Activated effector memory CD4-positive, alpha-beta T cell treated with Interleukin-2 at 50 U/mL for 16 hours (primary cell): ENCODE measurements around the gene LRRC4C.
"Not testable (repeated sequence)": the region's sequence is repeated elsewhere in the genome, so short reads cannot be mapped to it uniquely, and the experiment has no call there.

Source experiments
- DNase-seq: peaks from one replicate; pipeline ENCODE4 v3.0.0-alpha.2; 2020

LRRC4C gene

DNA sequence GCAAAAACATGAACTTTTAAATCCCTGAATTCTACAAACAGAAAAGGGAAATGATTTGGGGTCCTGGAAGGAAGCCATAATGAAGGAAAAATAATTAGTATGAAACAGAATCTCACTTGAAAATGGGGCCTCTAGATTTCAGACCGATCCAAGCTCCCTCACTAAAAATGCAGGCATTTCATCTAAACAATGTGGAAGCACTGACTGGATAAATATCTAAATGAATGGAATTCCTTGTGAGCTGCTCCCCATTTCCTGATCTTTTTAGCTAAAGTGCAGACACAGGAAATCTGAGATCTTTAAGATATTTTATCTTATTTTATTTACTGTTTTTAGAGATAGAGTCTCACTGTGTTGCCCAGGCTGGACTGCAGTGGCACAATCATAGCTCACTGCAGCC lies 1255.8 kb downstream of the LRRC4C start:
- DNase-seq = no peak

DNA sequence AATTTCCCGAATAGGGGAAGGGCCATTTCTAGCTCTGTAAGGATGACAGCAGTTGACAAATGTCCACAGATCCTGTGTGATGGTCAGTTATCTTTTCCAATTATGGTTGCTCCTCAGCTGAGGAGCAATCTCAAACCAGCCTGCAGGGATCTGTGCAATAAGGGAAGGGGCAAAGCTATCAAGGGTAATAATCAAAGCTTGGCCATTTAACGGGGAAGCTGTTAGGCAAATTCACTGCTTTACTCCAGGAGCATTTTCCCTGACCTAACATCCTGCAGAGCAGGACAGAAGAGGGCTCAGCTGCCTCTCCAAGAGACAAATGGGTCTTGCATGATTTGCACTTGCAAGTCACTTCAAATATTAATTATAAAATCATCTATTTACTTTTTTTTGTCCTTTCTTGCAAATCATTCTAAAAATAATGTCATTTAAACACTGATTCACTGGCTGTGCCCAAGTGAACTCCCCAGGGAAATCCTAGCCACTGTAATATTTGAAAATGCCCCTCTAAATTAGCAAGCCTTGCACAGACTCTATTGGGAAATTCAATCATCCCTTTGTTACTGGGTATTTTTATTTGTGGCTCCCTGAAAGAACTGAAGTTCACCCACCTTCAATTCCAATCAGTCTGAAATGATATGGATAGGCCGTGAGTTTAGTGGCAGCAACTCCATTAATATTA lies 1256.7 kb downstream of the LRRC4C start:
- no peak for DNase-seq

DNA sequence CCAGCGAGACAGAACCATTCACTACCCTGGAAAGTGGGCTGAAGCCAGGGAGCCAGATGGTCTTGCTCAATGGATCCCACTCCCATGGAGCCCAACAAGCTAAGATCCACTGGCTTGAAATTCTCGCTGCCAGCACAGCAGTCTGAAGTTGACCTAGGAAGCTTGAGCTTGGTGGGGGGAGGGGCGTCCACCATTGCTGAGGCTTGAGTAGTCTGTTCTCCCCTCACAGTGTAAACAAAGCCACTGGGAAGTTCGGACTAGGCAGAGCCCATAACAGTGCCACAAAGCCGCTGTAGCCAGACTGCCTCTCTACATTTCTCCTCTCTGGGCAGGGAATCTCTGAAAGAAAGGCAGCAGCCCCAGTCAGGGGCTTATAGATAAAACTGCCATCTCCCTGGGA lies 1266.9 kb downstream of the LRRC4C start:
- DNase-seq = not testable (repeated sequence)

DNA sequence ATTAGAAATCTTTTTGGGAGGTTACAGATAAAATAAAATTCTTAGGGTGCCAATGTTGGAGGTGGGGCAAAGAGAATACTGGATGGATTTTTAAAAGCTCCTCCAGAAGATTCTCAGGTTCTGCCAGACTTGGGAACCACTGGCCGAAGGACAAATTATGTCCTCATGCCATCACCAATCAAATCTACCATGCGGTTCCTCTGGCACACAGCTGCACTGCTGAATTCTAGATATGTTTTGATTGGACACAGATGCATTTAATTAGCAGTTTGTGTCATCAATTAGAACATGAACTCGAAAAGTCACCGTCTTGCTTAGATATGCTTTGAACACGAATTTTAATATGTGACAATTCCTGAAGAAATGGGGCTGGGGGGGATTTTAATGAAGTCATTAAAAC lies 1269.2 kb downstream of the LRRC4C start:
- no peak for DNase-seq

DNA sequence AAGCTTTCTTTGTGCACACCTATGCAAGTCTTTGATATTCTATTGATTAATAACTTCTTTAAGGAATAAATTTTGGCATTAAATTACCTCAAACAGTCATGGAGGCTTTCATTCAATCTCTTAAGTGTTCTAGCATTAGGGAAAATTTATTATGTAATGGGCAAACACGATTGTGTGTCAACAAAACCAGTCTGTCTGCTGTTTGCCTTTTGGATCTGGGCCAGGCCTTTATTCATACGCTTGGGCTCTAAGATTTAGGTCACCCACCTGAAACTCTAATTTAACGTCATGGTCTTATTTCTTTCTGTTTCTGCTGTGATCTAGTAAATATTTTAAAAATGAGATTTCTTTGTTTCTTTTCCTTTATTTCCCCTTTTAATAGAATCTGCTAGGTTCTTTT lies 1270.6 kb downstream of the LRRC4C start:
- DNase-seq = no peak

DNA sequence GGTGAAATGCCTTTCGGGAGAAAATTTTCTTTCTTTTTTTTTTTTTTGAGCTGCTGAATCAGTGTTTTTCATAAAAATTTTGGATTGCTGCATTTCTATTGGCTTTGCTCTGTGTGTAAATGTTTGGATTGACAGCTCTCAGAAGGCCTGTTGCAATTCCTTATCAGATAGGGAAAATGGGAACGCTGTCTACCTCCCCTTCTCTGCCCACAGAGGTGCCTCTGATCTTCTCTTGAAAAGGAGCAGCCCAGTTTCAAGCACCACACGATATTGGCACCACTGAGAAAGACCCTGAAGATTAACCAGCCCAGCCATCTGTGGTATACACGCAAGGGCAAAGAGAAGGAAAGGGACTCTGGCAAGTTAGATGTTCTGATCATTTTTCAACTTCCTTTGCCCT lies 1272.2 kb downstream of the LRRC4C start:
- no peak for DNase-seq

DNA sequence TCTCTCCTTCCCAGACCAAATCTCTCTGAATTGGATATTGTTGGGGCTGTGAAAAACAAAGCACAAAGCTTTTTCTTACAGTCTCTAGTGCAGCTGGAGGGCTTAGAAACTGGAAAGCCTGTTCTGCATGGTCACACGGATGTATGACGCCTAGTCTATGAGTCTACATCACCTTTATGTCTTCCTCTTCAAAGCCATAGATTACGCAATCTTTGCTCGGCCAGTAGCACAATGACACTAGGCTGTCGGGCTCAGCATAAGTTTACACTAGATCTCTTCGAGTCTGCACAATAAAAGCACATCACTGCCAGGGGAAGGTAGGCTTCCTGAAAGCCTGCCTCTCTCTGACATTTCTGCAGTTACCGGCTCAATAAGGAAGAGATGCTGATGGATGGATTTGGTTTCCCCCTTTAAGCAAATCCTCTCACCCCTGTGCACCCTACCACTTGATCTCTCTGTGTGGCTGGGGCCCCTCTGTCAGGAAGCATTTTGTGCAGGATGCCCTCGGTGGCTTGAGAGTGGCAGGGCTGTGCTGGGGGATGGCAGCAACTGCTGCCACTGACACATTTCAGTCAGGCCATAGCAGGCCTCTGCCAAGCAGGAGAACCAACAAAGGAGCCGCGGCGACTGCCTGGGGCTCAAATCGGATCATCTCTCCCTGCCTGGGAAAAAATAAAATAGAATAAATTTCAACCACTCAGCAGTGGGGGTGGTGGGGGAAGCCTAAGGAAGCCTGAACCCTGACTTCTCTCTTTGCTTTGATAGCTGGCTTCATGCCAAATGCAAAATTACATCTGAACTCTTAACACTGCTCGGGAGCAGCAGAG lies 1272.8 kb downstream of the LRRC4C start:
- no peak for DNase-seq

DNA sequence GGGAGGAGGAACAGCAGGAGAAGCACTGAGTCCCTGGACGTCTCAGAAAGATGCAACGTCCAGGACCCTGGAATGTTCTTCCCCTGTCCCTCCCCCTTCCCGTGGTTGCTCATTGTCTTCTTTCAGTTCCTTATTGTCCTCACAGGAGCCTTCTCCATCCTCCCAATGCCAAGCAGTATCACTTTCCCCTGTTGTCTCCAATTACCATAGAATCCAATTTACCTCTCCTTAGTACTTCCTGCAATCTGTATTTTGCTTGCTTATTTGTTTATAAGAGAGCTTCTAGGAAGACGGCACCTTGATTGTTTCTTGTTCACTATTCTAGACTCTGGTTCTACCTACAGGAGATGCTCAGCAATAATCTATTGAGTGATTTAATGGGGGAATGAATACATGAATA lies 1273.7 kb downstream of the LRRC4C start:
- no peak for DNase-seq

DNA sequence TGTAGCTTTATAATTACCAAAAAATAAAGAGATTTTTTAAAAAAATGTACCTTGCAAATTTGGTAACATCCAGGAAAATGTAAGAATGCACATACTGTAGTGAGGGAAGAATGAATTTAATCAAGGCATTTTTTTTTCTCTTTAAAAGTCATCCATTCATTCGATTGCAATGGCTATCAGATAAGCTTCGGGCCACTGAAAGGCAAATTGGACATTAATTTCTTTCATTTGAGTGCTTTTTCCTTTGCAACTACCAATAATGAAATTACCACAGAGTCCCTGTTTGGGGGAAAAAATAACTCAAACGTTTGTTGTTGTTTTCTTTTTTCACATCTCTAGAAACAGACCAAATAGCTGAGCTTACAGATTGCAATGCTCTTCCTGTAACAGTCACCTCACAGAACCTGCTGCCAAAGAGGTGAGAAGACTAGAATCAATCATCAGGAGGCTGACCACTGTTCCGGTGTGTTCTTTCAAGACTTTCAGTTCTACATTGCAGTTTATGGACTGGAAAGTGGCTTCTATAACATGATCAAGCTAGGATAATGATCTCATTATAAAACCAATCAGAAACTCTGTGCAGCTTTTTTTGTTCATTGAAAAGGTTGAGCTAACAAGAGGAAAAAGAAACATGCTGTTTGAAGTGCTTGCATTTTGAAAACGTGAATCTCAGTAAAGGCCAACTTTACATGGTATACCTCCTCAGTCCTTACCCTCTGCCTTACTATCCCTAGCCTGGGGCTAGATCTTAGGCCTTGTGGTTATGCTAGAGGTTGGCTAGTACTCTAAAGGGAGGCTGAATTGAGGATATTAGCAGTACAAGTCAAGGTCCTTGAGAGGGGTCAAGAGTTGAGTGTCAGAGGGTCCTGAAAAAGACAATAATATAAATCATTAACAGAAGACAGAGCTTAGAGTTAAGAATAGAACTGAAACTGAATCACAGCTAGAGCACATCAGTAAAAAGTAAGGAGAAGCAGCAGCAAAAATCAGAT lies 1276.1 kb downstream of the LRRC4C start:
- no peak for DNase-seq

DNA sequence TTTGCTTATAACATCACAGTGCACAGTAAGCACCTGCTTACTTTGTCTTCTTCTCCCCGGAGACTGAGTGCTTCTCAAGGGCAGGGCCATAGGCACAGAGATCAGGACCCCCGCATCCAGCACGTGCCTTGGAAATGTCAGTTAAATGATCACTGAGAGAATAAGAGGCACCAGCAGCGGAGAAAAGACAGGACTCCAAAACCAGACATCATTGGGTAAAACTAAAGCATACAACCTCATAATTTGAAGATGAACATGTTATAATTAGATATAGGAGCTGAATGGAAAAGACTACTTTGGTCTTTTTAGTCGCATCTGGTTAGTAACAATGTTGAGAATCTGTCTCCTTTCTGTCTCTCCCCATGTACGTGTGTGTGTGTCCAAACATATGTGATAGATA lies 1279.9 kb downstream of the LRRC4C start:
- no peak for DNase-seq

DNA sequence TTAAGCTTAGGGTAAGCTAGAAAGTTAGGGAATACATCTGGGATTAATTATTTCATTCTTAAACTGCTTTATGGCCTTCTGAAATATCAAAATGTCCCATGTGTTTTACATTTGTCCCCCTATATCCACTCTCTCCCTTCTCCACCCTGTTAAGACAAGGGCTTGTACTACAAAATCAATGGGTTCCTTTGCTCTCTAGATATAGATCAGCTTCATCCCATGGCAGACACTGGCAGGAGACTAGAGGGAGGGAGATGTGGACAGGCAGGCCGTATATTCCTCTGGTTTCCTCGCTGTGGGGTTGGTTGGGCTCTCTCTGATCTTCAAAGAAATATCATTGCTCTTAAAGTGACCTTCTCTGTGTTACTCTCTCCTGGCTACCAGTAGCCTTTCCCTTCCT lies 1281.0 kb downstream of the LRRC4C start:
- DNase-seq = no peak

DNA sequence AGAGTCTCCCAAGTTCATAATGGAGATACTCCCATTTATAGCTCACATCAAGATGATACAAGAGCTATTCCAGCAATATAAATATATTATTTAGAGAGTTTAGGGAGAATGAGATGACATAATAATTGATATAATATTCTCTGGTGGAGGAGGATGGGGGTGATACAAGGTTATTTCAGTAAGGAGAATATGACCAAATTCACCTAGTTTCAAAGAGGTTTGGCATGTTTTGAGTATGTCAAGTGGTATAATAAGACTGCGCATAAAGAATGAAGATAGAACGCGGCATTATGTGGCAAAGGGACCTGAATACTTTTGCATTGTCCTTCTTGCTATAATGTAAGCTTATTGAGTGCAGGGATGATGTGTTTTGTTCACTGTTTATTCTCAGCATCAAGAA lies 1283.5 kb downstream of the LRRC4C start:
- DNase-seq = no peak

DNA sequence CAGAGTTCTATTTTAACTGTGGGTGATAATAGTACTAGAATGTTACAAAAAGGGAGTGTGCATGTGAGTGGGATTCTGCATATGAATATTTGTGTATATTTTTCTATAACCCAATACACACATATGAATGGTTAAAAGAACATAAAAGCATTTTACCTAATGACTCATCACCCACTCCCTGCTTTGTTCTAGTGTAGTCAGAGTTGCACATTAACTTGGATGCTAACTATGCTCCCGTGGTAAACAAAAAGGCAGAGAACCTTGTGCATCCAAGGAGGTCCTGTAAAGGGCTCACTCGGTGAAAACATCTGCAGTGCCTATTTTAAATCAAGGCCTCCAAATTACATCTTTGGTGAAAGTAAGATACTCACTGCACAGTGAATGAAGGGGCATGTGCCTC lies 1289.4 kb downstream of the LRRC4C start:
- DNase-seq = no peak

DNA sequence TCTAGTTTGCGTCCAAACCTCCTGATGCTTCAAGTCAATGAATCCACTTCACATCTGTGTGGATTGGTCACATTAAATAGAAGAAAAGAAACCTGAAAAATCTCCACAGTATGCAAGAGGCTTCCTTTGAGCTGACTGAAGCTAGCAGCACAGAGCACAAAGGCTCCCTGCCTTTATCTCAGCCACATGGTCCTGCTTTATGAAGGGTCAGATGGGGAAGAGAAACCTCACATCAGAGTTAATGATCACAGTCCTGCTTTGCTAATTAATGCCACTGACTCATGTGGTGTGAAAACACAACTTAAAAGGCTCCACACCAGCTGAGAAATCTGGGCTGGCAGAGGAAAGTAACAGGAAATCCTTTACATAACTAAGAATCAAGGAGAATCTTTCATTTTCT lies 1291.0 kb downstream of the LRRC4C start:
- DNase-seq = no peak

DNA sequence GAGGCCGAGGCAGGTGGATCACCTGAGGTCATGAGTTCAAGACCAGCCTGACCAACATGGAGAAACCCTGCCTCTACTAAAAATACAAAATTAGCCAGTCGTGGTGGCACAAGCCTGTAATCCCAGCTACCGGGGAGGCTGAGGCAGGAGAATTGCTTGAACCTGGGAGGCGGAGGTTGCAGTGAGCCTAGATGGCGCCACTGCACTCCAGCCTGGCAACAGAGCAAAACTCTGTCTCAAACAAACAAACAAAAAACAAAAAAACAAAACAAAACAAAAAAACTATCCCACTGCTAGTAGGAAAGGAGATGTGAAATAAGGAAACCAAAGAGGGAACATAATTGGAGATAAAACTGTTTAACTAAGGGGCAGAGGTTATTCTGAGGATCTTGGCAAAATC lies 1291.6 kb downstream of the LRRC4C start:
- not testable (repeated sequence) for DNase-seq

DNA sequence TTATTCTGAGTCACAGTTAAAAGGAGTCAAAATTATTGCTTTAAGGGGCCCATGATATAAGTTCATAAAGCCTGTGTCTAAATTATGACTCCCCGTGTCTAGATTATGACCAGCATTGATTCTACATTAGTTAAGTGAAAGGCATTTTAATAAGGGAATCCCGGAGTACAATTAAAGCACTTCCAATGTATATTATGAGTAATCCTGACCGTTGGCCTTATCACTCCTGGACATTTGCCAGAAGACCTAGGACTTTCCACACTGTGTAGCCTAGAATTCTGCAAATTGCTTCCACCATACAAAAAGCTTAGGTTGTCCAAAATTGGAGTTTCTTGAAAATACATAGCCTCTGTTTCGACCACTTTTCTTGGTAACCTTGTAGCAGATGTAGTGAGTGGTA lies 1292.6 kb downstream of the LRRC4C start:
- no peak for DNase-seq

DNA sequence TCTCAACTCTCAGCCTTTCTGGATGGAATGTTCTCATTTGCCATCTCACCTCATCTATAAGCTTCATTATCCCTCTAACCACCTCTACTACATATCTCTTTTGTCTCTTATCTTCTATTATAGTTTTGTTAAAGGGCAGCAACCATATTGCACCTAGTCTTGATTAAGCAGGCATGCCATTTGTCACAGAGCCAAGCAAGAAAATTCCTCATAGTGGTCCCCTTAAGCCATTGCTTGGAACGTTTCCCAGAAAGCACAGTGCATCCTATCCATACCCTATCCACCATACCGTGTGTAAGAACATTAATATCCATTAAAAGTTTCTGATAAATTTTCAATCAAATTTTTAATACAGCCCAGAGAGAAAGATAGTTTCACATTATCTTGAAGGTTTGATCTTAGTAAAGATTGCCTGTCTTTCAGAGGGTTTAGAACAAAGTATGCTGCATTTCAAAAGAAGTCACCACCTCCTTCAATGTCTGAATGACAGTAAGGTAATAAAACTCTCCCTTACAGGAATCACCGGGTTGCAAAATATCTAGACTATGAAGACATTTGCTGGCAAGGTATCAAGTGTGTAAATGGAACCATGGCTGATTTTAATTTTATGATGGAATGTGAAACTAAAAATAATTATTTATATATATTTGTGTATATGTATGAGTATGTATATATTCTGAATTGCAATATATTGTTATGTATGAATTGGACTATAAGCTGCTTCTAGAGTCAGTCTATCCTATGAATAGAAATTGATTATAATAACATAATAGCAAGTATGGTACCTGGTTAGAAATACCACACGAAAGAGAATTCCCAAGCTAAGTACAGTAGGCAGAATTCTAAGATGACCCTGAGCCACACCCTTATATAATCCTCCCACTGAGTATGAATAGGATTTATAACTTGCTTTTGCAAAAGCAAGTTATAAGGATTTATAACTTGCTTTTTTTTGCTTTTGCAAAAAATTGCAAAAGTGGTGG lies 1296.3 kb downstream of the LRRC4C start:
- DNase-seq = no peak

DNA sequence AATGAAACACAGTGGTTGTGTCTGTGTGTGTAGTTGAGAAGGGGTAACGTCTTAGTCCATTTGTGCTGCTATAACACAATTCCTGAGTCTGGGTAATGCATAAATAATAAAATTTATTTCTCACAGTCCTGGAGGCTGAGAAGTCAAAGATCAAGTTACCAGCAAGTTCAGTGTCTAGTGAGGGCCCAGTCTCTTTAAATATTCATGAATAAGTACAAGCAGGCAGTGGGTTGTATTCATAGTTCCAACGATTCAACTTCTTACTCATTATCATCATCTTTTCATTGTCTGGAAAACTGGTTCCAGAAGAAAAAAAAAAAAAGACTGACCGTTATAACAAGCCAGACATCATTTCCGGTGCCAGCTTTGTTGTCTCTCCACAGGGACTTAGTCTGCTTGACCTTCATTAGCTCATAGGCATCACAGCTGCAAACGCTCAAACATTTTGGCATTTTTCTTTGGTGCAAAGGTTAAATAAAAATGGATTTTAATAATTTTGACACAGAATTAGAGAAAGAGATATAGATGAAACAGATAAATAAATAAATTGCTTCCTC lies 1297.5 kb downstream of the LRRC4C start:
- DNase-seq = no peak

DNA sequence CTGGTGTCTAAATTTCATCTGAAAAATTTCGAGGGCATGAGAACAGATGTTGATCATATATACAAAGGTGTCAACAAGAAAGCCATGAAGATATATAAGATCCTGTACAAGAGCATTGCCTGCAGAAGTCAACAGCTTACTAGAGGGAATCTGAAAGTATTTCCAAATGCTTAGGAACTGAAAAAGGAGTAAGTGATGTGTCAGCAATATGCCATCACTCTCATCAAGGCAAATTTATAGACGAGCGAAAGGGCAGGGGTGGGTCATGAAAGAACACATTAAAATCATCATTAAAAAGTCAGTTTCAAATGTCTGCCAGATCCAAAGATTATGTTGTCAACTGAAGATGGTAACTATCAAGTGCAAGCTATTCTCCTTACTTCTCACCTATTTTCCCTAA lies 1299.0 kb downstream of the LRRC4C start:
- no peak for DNase-seq

DNA sequence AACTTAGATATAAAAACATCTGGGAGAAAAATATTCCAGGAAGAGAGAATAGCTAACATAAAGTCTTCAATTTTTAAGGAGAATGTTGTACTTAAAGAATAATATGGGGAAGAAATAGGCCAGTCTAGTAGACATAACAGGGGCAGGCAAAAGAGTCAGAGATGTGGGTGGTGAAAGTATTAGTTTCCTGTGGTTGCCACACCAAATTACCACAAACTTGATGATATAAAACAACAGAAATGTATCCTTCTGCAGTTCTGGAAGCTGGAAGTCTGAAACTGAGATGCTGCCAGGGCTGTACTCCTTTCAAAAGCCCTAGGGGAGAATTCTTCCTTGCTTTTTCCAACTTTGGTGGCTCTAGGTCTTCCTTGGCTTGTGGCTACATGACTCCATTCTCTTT lies 1309.7 kb downstream of the LRRC4C start:
- no peak for DNase-seq

DNA sequence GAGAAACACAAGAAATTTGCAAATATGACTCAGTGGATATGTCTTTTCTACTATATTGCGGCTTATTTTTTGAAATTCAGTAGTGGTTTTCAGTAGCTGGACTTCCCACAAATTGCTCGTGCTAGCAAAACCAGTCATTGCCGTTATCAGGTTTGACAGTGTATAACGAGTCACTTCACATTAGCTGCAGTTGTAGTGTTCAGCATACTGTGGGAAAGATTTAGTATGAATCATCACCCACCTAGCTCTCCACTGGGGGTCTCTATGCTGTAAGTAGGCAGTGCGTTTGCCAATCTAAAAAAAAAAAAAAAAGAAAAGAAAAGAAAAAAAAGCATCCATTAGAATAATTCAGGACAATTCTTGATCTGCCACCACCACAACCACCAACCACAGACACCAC lies 1318.9 kb downstream of the LRRC4C start:
- DNase-seq = no peak

DNA sequence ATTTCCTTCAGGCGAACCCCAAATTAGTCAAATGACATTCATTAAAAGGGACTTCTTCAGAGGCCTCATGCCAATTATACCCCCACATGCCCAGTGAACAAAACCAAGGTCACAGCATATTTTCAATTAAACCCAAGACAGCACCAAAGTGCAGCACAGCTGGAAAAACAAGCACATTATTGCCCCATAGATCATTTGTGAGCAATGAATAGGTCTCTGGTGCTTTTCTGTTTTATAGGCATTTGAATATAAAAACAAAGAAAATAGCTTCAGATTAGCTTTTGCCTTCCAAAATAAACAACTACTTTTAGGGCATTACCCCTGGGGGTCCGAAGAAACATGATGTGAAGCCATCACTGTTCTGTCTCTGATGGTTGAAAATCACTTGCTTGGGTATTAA lies 1319.9 kb downstream of the LRRC4C start:
- DNase-seq = no peak
